HG03103 (cell line): Measurements from ENCODE around the gene NTSR2.

Experiments used
- ATAC-seq: cut with Tn5 transposase; IDR thresholded peaks from one replicate; pipeline ENCODE4 v1.9.1; 2021; ENCODE audit warnings: low read depth; ENCODE audit not compliant: unreplicated experiment

Gene NTSR2

GRCh38 chr2:11669454-11670291, at the start of gene NTSR2:
TSS of gene NTSR2 (minus strand) at chr2:11670195. CDS start at chr2:11670129, 66 bp downstream.
- no peak for ATAC-seq

- no peak for ATAC-seq
Measured at GRCh38 chr2:11719230-11719977, 49.4 kb upstream of the NTSR2 start.

- ATAC-seq = no peak
Measured at GRCh38 chr2:11718606-11719005, 48.6 kb upstream of the NTSR2 start.

- ATAC-seq = no peak
Measured at GRCh38 chr2:11717623-11718022, 47.6 kb upstream of the NTSR2 start.

- ATAC-seq = no peak
Measured at GRCh38 chr2:11716689-11717321, 46.8 kb upstream of the NTSR2 start.

GRCh38 chr2:11715987-11716652, 46.1 kb upstream of the NTSR2 start:
- no peak for ATAC-seq

GRCh38 chr2:11713815-11714214, 43.8 kb upstream of the NTSR2 start:
- no peak for ATAC-seq

- ATAC-seq = no peak
Measured at GRCh38 chr2:11712866-11713265, 42.9 kb upstream of the NTSR2 start.

GRCh38 chr2:11711751-11712150, 41.8 kb upstream of the NTSR2 start:
- ATAC-seq = no peak

GRCh38 chr2:11711354-11711716, 41.3 kb upstream of the NTSR2 start:
- no peak for ATAC-seq

- no peak for ATAC-seq
Measured at GRCh38 chr2:11710632-11711353, 40.8 kb upstream of the NTSR2 start.

GRCh38 chr2:11710210-11710609, 40.2 kb upstream of the NTSR2 start:
- ATAC-seq = no peak

- ATAC-seq = no peak
Measured at GRCh38 chr2:11709293-11709692, 39.3 kb upstream of the NTSR2 start.

- no peak for ATAC-seq
Measured at GRCh38 chr2:11708106-11708505, 38.1 kb upstream of the NTSR2 start.

GRCh38 chr2:11705711-11706110, 35.7 kb upstream of the NTSR2 start:
- no peak for ATAC-seq

GRCh38 chr2:11705063-11705462, 35.1 kb upstream of the NTSR2 start:
- ATAC-seq = no peak

GRCh38 chr2:11703700-11704099, 33.7 kb upstream of the NTSR2 start:
- ATAC-seq = no peak

GRCh38 chr2:11702946-11703345, 33.0 kb upstream of the NTSR2 start:
- ATAC-seq = no peak

GRCh38 chr2:11701751-11702301, 31.8 kb upstream of the NTSR2 start:
- ATAC-seq = no peak

- no peak for ATAC-seq
Measured at GRCh38 chr2:11701206-11701605, 31.2 kb upstream of the NTSR2 start.
